Measurements from ENCODE around the gene USP40.

DNA sequence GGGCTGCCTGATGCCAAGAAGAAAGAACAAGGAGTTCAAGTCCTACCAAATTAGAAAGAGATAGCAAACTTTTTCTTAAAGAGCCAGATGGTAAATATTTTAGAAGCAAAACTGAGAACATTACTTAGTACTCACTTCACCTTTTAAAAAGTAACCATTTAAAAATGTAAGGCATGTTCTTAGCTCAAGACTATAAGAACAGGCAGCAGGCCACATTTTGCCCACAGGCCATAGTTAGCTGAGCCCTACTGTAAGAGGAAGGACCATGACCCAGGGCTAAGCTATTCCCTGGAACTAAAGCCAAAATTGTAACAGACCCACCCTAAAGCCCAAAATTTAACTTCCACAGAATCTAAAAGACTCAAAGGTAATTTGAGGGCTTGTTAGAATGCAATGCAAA is 31.3 kb downstream of the USP40 start:
- TF ChIP-seq, protein P1, sequence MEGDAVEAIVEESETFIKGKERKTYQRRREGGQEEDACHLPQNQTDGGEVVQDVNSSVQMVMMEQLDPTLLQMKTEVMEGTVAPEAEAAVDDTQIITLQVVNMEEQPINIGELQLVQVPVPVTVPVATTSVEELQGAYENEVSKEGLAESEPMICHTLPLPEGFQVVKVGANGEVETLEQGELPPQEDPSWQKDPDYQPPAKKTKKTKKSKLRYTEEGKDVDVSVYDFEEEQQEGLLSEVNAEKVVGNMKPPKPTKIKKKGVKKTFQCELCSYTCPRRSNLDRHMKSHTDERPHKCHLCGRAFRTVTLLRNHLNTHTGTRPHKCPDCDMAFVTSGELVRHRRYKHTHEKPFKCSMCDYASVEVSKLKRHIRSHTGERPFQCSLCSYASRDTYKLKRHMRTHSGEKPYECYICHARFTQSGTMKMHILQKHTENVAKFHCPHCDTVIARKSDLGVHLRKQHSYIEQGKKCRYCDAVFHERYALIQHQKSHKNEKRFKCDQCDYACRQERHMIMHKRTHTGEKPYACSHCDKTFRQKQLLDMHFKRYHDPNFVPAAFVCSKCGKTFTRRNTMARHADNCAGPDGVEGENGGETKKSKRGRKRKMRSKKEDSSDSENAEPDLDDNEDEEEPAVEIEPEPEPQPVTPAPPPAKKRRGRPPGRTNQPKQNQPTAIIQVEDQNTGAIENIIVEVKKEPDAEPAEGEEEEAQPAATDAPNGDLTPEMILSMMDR (IDR thresholded peaks at IDR 0.05; ENCODE audit: poor library complexity), result no peak
- TF ChIP-seq EZH2 (IDR thresholded peaks at IDR 0.05; ENCODE audit: borderline replicate concordance) (no peak), EZH2phosphoT487 (IDR thresholded peaks at IDR 0.05; ENCODE audit: low read depth, severe bottlenecking, unreplicated experiment) (no peak)
